ENCODE measurements around the gene NOC2L. TPM values are rescaled to one million over a fixed set of nuclear protein-coding genes. Genes with fewer than 3 reads are reported as not detected.

The NOC2L gene
- total RNA-seq, 1 experiment from 2014 or later = 130 TPM

GRCh38 chr1:914131-914890 lies 44.7 kb downstream of the NOC2L start:
- Histone ChIP-seq H3K18ac (ENCODE audit: insufficient read length, low read depth, low read length) (no peak overlapping the region), H3K23me2 (ENCODE audit: insufficient read length, low read depth, low read length, poor library complexity, severe bottlenecking) (no peaks in the 10 kb centered on the region), H3K27me3 (ENCODE audit: insufficient read depth, low read length) (no peaks in the 10 kb centered on the region; the same call in 1 of the 2 replicates), H3K56ac (ENCODE audit: insufficient read length, low read depth, low read length) (no peak overlapping the region), H4K8ac (replicated peaks; ENCODE audit: insufficient read length, low read depth, low read length) (no peak overlapping the region), H2BK120ac (ENCODE audit: low read depth, low read length, poor library complexity, severe bottlenecking) (no peak overlapping the region), H3K4ac (ENCODE audit: low read depth, low read length) (no peak overlapping the region), H3K79me2 (ENCODE audit: insufficient read depth, low read length) (no peaks in the 10 kb centered on the region), H3K23ac (ENCODE audit: insufficient read length, low read depth, low read length) (no peak overlapping the region), H3K9ac (ENCODE audit: extremely low read depth, insufficient read length, low read length) (no peak overlapping the region), H4K91ac (ENCODE audit: insufficient read length, low read depth, low read length) (no peak overlapping the region), H3T11ph (ENCODE audit: low read length) (no peak overlapping the region), H2AFZ (ENCODE audit: low read length) (no peak overlapping the region), H3K27ac (ENCODE audit: insufficient read length, low read depth, low read length) (no peak overlapping the region), H3K9me3 (ENCODE audit: control insufficient read depth, low read depth, low read length) (no peaks in the 10 kb centered on the region), H2BK12ac (ENCODE audit: insufficient read length, low read depth, low read length) (no peak overlapping the region), H4K20me1 (ENCODE audit: control insufficient read depth, insufficient read depth, insufficient read length) (no peaks in the 10 kb centered on the region), H4K5ac (ENCODE audit: insufficient read length, low read depth, low read length) (no peak overlapping the region), H2BK5ac (ENCODE audit: insufficient read length, low read length) (no peak overlapping the region), H3K4me2 (ENCODE audit: insufficient read depth, insufficient read length, low read length) (no peak overlapping the region), H2BK15ac (ENCODE audit: low read depth, low read length) (no peak overlapping the region), H3K79me1 (ENCODE audit: insufficient read depth, low read depth, low read length, poor library complexity, severe bottlenecking) (no peaks in the 10 kb centered on the region), H3K4me1 (ENCODE audit: insufficient read depth, low read length) (no peaks in the 10 kb centered on the region), H2BK20ac (ENCODE audit: low read depth, low read length, poor library complexity, severe bottlenecking) (no peak overlapping the region), H2AK5ac (ENCODE audit: insufficient read length, low read length) (no peak overlapping the region), H3K14ac (ENCODE audit: insufficient read depth, low read length) (no peak overlapping the region; the same call in 1 of the 2 replicates)
- Mint-ChIP-seq H3K27ac (no peak overlapping the region), H3K36me3 (ENCODE audit: insufficient read depth in 1 of 3, low read depth in 3 of 3) (peaks cover 0 to 2% (median 0%) of the 10 kb centered on the region in 3 experiments; a peak in 1 of 7 replicates), H3K27me3 (ENCODE audit: low read depth) (peaks cover 87% of the 10 kb centered on the region), H3K4me3 (no peak overlapping the region), H3K4me1 (peaks cover 6 to 9% of the 10 kb centered on the region in 2 experiments; a peak in 3 of 4 replicates), H3K9me3 (peaks cover 0 to 2% of the 10 kb centered on the region in 2 experiments; a peak in 2 of 5 replicates)
- no peak for TF ChIP-seq CTCF (conservative IDR thresholded peaks at IDR 0.05)
- DNase-seq = no peak
- no CpG with 5 or more reads among the region's 21 CpGs for WGBS (ENCODE audit: extremely low coverage, insufficient read length, low lambda C conversion rate)

Measured in H9 (cell line).